Right lobe of liver (tissue), 4 donors: ENCODE results near the gene MYL3.

ENCODE experiments used
- POLR2A ChIP-seq: fragments of 450-650 bp; IDR thresholded peaks from one replicate; pipeline ENCODE4 v1.6.1; 2017; ENCODE audit warnings: antibody characterized with exemption, mild to moderate bottlenecking
- TF ChIP-seq, protein P1 (sequence below), 4 donors: fragments of 200-600 bp in 3 of 4; fragments of 450-650 bp in 1 of 4; IDR thresholded peaks; one replicate each; pipeline versions ENCODE4 v1.5.1 to v1.8.0; 2016 to 2022; ENCODE audit warnings: antibody characterized with exemption in 4 of 4, mild to moderate bottlenecking in 2 of 4
- donor health status: DM: no; HTN: no; CAD: no.
- donor health status: DM: no; HTN: no; CAD: no.
- donor health status: DM: no; HTN: yes; CAD: no.

DNA sequence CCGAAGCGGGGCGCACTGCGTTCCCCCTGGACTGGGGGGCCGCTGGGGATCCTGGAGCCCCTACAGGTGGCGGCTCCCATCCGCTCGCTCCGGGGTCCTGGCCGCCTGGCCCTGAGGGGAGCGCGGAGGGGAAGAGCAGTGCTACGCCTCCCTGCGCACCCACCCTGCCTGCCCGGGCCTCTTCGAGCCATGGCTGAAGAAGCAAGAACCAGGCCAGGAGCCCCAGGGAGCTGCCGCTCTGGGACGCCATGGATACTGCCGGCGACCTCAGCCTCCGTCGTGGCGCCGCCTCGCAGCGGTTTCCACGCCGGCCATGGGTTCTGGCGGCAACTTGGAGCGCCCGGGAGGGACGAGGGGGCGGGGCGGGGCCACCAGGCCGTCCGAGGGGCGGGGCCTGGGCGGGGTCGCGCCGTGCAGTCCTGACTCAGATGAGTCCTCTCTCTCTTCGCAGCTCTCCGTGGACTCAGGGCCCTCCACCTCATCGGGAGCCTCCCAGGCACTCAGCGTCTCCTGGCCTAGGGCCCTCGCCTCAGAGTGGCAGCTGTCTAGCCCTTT lies 50.9 kb downstream of the MYL3 start:
- no peak for TF ChIP-seq POLR2A
- TF ChIP-seq, protein P1, sequence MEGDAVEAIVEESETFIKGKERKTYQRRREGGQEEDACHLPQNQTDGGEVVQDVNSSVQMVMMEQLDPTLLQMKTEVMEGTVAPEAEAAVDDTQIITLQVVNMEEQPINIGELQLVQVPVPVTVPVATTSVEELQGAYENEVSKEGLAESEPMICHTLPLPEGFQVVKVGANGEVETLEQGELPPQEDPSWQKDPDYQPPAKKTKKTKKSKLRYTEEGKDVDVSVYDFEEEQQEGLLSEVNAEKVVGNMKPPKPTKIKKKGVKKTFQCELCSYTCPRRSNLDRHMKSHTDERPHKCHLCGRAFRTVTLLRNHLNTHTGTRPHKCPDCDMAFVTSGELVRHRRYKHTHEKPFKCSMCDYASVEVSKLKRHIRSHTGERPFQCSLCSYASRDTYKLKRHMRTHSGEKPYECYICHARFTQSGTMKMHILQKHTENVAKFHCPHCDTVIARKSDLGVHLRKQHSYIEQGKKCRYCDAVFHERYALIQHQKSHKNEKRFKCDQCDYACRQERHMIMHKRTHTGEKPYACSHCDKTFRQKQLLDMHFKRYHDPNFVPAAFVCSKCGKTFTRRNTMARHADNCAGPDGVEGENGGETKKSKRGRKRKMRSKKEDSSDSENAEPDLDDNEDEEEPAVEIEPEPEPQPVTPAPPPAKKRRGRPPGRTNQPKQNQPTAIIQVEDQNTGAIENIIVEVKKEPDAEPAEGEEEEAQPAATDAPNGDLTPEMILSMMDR (IDR thresholded peaks at IDR 0.05): no peak
